ENCODE data around the gene TNFRSF13B.
A peak's percentile ranks its signal among the peaks of the same experiment; 100 is the strongest.

TNFRSF13B gene

GRCh38 chr17:16995930-16996329, 24.0 kb upstream of the TNFRSF13B start:
- Histone ChIP-seq H3K27ac (no peak overlapping the region), H3K4me3 (no peak overlapping the region)
- TF ChIP-seq CTCF (IDR thresholded peaks at IDR 0.05), result no peak
- DNase-seq (ENCODE audit: low spot score), result no peak

DNA sequence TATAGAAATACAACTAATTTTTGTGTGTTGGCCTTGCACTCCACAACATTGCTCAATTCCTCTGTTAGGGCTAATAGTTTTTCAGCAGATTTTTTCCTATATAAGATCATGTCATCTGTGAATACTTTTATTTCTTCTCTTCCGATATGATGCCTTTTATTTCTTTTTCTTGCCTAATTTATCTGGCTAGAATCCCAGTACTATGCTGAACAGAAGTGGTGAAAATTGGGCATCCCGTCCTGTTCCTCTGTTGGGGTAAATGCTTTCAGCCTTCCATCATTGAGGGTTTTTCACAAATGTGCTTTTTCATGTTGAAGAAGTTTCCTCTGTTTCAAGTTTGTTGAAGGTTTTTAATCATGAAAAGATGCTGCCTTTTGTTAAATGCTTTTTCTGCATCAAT, 22.7 kb upstream of the TNFRSF13B start:
- H3K4me3 ChIP-seq, result no peak overlapping the region
- H3K27ac ChIP-seq, result no peak overlapping the region
- TF ChIP-seq CTCF (IDR thresholded peaks at IDR 0.05), result no peak
- no peak for DNase-seq (ENCODE audit: low spot score)

DNA sequence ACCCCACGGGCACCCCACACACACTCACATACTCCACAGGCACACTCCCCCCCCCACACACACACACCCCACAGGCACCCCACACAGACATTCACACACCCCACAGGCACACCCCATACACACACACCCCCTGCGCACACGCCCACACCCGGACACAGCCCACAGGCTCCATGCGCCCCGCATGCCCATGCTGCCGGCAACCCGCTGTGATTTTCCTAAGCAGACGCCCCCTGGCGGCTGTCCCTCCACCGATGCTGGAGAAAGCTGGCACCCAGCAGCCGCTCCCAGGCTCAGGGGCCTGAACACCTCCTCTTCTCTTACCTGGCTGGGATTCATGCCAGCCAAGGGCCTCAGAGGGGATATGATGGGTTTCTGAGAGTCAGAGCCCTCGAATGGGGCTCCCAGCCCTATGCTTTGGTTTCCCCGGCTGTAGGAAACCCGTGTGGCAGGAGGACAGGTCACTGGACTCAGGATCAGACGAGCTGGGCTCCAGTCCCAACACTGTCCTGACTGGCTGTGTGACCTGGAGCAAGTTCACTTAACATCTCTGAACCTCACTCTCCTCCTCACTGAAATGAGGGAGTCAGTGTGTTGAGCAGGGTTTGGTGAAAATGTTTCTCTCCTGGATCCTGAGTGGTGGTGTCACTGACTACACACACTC, 19.6 kb upstream of the TNFRSF13B start:
- no peak for DNase-seq (ENCODE audit: low spot score)
- TF ChIP-seq CTCF (IDR thresholded peaks at IDR 0.05), result peak; percentile 79
- Histone ChIP-seq H3K4me3 (no peak overlapping the region), H3K27ac (no peak overlapping the region)

DNA sequence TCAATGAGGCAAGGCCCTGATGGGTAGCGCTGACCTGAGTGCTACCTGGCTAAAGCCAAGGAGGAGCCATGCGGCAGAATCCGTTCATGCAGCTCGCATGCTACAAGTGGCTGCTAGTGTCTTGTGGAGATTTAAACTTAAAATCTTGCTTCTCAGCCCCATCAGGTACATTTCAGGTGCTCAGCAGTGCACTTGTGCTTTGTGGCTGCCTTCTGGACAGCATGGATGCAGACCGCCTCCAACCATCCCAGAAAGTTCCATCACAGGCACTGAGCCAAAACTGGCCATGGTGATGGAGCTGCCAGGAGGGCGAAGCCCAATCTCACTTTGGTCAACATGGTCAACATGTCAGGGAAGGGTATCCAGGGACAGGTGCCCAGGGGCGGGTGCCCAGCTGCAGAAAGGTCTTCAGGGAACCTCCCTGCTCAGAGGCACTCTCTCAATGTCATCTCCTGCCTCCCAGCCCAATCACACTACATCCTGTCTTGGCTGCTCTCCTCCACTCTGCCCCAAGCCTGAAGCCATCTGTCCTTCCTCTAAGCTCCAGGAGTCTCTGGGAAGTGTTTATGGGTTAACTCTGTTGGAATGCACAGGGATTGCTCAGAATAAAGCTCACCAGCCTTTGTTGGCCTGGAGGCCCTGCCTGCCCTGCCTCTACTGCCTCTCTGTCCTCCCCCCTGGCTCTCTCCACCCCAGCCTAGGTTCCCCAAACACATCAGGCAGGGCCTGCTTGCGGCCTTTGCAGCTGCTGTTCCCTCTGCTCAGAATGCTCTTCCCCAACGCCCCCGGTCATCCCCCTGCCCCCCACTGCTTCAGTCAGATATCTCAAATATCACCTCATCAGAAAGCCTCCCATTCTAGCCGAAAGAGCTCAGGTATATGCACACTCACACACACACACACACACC, 18.3 kb upstream of the TNFRSF13B start:
- no peak overlapping the region for H3K4me3 ChIP-seq
- H3K27ac ChIP-seq, result no peak overlapping the region
- no peak for TF ChIP-seq CTCF (IDR thresholded peaks at IDR 0.05)
- DNase-seq (ENCODE audit: low spot score), result no peak

GRCh38 chr17:16989230-16989952, 17.5 kb upstream of the TNFRSF13B start:
- no peak for TF ChIP-seq CTCF (IDR thresholded peaks at IDR 0.05)
- Histone ChIP-seq H3K27ac (peak overlapping the region in 1 of 2 donors; percentile 19), H3K4me3 (no peak overlapping the region)
- DNase-seq (ENCODE audit: low spot score), result no peak

- H3K27ac ChIP-seq, result peak overlapping the region in 1 of 2 donors; percentile 19
- TF ChIP-seq CTCF (IDR thresholded peaks at IDR 0.05), result no peak
- H3K4me3 ChIP-seq, result no peak overlapping the region
- no peak for DNase-seq (ENCODE audit: low spot score)
These were observed 16.9 kb upstream of the TNFRSF13B start for GRCh38 chr17:16988749-16989229.
